Naive B cell (primary cell): Measurements from ENCODE around the gene PCBP1. TPM values are rescaled to one million over a fixed set of nuclear protein-coding genes. Genes with fewer than 3 reads are reported as not detected.
"Not testable (repeated sequence)": the region's sequence is repeated elsewhere in the genome, so short reads cannot be mapped to it uniquely, and the experiment has no call there.

Experiments used
- ATAC-seq, 2 donors: fragments of 150-1000 bp; cut with Tn5 transposase; 2 replicates each; pipeline ENCODE4 v1.10.0; 2021; ENCODE audit warnings: low read depth in 2 of 2, mild to moderate bottlenecking in 2 of 2, moderate library complexity in 2 of 2
- DNase-seq: peaks from one replicate; pipeline ENCODE4 v3.0.0; 2022
- H3K27ac Mint-ChIP-seq, 6 donors: one replicate each; pipeline ENCODE4 v1.8.0; 2020 to 2022; ENCODE audit warnings: mild to moderate bottlenecking in 6 of 6, mixed read lengths in 6 of 6, moderate library complexity in 5 of 6, inconsistent platforms in 2 of 6
- H3K27me3 Mint-ChIP-seq, 3 donors: one replicate each; pipeline ENCODE4 v1.8.0; 2021 to 2022; ENCODE audit warnings: mixed read lengths in 3 of 3, mild to moderate bottlenecking in 1 of 3
- H3K36me3 Mint-ChIP-seq, 2 donors: one replicate each; pipeline ENCODE4 v1.8.0; 2020 to 2022; ENCODE audit warnings: mixed read lengths in 2 of 2, inconsistent platforms in 1 of 2, mild to moderate bottlenecking in 1 of 2
- H3K4me1 Mint-ChIP-seq, 3 donors: one replicate each; pipeline ENCODE4 v1.8.0; 2020 to 2022; ENCODE audit warnings: mixed read lengths in 3 of 3, inconsistent platforms in 1 of 3, mild to moderate bottlenecking in 1 of 3, moderate library complexity in 1 of 3
- H3K4me3 Mint-ChIP-seq, 8 donors: one replicate each; pipeline ENCODE4 v1.8.0; 2020 to 2022; ENCODE audit warnings: mild to moderate bottlenecking in 8 of 8, mixed read lengths in 8 of 8, moderate library complexity in 8 of 8, inconsistent platforms in 2 of 8
- H3K9me3 Mint-ChIP-seq, 7 donors: one replicate each; pipeline ENCODE4 v1.8.0; 2020 to 2022; ENCODE audit warnings: mixed read lengths in 7 of 7, mild to moderate bottlenecking in 5 of 7, inconsistent platforms in 2 of 7, moderate library complexity in 1 of 7
- polyA plus RNA-seq, 6 donors: library from polyadenylated mRNA; unstranded; fragments of 300-500 nt; fragmentation: Illumina TruSeq; gene quantifications; one replicate each; pipeline ENCODE4 v1.2.3, GENCODE V29; 2021; ENCODE audit warnings: low read depth in 6 of 6

The PCBP1 gene
- polyA plus RNA-seq, 6 donors from 2014 or later, result 108 to 148 (median 126) TPM

DNA sequence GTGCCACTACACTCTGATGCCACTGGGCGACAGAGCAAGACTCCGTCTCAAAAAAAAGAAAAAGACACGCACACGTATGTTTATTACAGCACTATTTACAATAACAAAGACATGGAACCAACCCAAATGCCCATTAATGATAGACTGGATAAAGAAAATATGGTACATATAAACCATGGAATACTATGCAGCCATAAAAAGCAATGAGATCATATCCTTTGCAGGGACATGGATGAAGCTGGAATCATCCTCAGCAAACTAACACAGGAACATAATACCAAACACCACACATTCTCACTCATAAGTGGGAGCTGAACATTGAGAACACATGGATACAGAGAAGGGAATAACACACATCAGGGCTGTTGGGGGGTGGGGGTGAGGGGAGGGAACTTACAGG, 32.0 kb upstream of the PCBP1 start:
- not testable (repeated sequence) for H3K27me3 Mint-ChIP-seq, DNase-seq, H3K27ac Mint-ChIP-seq, ATAC-seq, H3K4me1 Mint-ChIP-seq, H3K4me3 Mint-ChIP-seq, H3K9me3 Mint-ChIP-seq
- H3K36me3 Mint-ChIP-seq, result peaks cover 6 to 17% of the 10 kb centered on the region in 2 donors

DNA sequence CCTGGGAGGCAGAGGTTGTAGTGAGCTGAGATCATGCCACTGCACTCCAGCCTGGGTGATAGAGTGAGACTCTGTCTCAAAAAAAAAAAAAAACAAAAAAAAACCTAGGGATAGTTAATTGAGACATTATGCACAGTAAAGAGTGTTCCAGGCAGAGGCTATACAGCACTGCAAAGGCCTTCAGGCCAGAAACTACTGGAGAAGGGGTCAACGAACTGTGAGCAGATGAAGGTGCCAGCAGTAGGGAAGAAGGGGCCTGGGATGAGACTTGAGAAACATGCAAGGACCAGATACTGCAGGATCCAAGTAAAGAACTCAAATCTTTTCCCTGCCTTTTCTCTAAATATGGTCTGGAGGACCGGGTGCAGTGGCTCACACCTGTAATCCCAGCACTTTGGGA, 26.0 kb upstream of the PCBP1 start:
- DNase-seq, result no peak
- H3K4me1 Mint-ChIP-seq, result peaks cover 0 to 3% (median 0%) of the 10 kb centered on the region in 3 donors
- peak overlapping the region in 1 of 6 donors; percentile 42 for H3K27ac Mint-ChIP-seq
- no peak overlapping the region for H3K4me3 Mint-ChIP-seq
- no peak for ATAC-seq
- peaks cover 16 to 25% of the 10 kb centered on the region in 2 donors for H3K36me3 Mint-ChIP-seq
- no peaks in the 10 kb centered on the region for H3K27me3 Mint-ChIP-seq
- H3K9me3 Mint-ChIP-seq, result no peaks in the 10 kb centered on the region

GRCh38 chr2:70062270-70062669, 25.0 kb upstream of the PCBP1 start:
- no peaks in the 10 kb centered on the region for H3K9me3 Mint-ChIP-seq
- DNase-seq (no peak), ATAC-seq (no peak)
- H3K36me3 Mint-ChIP-seq, result peaks cover 23 to 32% of the 10 kb centered on the region in 2 donors
- peak overlapping the region in 1 of 8 donors; percentile 30 for H3K4me3 Mint-ChIP-seq
- H3K27ac Mint-ChIP-seq, result peak overlapping the region in 1 of 6 donors; percentile 49
- no peaks in the 10 kb centered on the region for H3K27me3 Mint-ChIP-seq
- peaks cover 0 to 8% (median 0%) of the 10 kb centered on the region in 3 donors for H3K4me1 Mint-ChIP-seq

GRCh38 chr2:70068119-70068518, 19.2 kb upstream of the PCBP1 start:
- peak overlapping the region in 2 of 8 donors; percentile 25 to 27 for H3K4me3 Mint-ChIP-seq
- no peaks in the 10 kb centered on the region for H3K27me3 Mint-ChIP-seq
- H3K9me3 Mint-ChIP-seq, result no peaks in the 10 kb centered on the region
- peaks cover 23 to 37% (median 25%) of the 10 kb centered on the region in 3 donors for H3K4me1 Mint-ChIP-seq
- no peak for ATAC-seq
- DNase-seq, result no peak
- H3K36me3 Mint-ChIP-seq, result peaks cover 28 to 38% of the 10 kb centered on the region in 2 donors
- H3K27ac Mint-ChIP-seq, result peak overlapping the region in 5 of 6 donors; percentile 83 to 94 (median 88)

DNA sequence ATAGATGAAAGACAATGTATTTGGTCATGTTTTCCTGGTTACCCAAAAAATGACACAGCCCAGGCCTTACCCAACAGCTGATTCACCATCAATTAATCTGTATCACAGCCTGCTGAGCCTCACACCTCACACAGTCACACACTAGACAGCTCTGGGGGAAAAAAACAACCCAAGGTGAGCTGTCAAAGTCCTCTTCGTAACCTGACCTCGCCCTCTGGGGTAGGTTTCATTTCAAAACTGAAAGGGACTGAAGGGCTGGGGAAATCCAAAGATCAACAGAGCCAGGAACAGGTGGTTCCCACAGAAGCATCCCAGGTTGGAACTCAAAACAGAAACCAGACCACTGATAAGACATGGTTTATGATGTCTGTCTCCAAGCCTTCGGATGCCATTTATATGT, 18.2 kb upstream of the PCBP1 start:
- H3K36me3 Mint-ChIP-seq, result peaks cover 29 to 31% of the 10 kb centered on the region in 2 donors
- peak overlapping the region; percentile 48 to 93 (median 88) for H3K27ac Mint-ChIP-seq
- no peaks in the 10 kb centered on the region for H3K9me3 Mint-ChIP-seq
- H3K27me3 Mint-ChIP-seq, result no peaks in the 10 kb centered on the region
- ATAC-seq (peak; percentile 67 to 70), DNase-seq (peak; percentile 42)
- H3K4me1 Mint-ChIP-seq, result peaks cover 22 to 37% (median 25%) of the 10 kb centered on the region in 3 donors
- H3K4me3 Mint-ChIP-seq, result peak overlapping the region in 5 of 8 donors; percentile 5 to 76 (median 63)

GRCh38 chr2:70070542-70071268, 16.6 kb upstream of the PCBP1 start:
- Mint-ChIP-seq H3K9me3 (no peaks in the 10 kb centered on the region), H3K27me3 (no peaks in the 10 kb centered on the region), H3K4me3 (peak overlapping the region in 6 of 8 donors; percentile 41 to 80 (median 61)), H3K36me3 (peaks cover 22 to 25% of the 10 kb centered on the region in 2 donors), H3K27ac (peak overlapping the region; percentile 92 to 97 (median 96)), H3K4me1 (peaks cover 22 to 37% (median 25%) of the 10 kb centered on the region in 3 donors)
- DNase-seq, result peak; percentile 71
- ATAC-seq, result peak; percentile 88 to 91

- Mint-ChIP-seq H3K9me3 (no peaks in the 10 kb centered on the region), H3K27me3 (no peaks in the 10 kb centered on the region), H3K36me3 (peaks cover 11 to 13% of the 10 kb centered on the region in 2 donors), H3K4me1 (peaks cover 15 to 33% (median 24%) of the 10 kb centered on the region in 3 donors), H3K4me3 (peak overlapping the region in 1 of 8 donors; percentile 39), H3K27ac (peak overlapping the region in 3 of 6 donors; percentile 5 to 90 (median 70))
- ATAC-seq, result no peak
- DNase-seq, result no peak
Measured at GRCh38 chr2:70073493-70073892, 13.8 kb upstream of the PCBP1 start.

GRCh38 chr2:70078384-70078783, 8.9 kb upstream of the PCBP1 start:
- DNase-seq, result no peak
- ATAC-seq, result no peak
- Mint-ChIP-seq H3K9me3 (no peaks in the 10 kb centered on the region), H3K4me1 (peaks cover 13 to 18% (median 14%) of the 10 kb centered on the region in 3 donors), H3K4me3 (no peak overlapping the region), H3K36me3 (peaks cover 12 to 16% of the 10 kb centered on the region in 2 donors), H3K27me3 (no peaks in the 10 kb centered on the region), H3K27ac (peak overlapping the region in 5 of 6 donors; percentile 4 to 67 (median 11))

- DNase-seq (no peak), ATAC-seq (no peak)
- Mint-ChIP-seq H3K27me3 (no peaks in the 10 kb centered on the region), H3K4me1 (peaks cover 33 to 39% (median 34%) of the 10 kb centered on the region in 3 donors), H3K4me3 (no peak overlapping the region), H3K27ac (peak overlapping the region in 4 of 6 donors; percentile 5 to 74 (median 57)), H3K9me3 (no peaks in the 10 kb centered on the region), H3K36me3 (peaks cover 9 to 23% of the 10 kb centered on the region in 2 donors)
Measured at GRCh38 chr2:70080610-70081200, 6.6 kb upstream of the PCBP1 start.

DNA sequence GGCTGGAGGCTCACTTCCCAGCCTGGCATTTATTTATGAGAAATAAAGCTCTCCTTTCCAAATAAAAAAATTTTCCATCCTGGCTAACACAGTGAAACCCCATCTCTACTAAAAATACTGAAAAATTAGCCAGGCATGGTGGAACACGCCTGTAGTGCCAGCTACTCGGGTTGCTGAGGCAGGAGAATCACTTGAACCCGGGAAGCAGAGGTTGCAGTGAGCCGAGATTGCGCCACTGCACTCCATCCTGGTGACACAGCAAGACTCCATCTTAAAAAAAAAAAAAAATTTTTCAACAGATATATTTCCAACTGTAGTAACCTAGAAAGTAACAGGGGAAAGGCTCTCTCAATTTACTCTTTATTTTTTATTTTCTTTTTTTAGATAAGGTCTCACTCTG, 6.1 kb upstream of the PCBP1 start:
- no peaks in the 10 kb centered on the region for H3K27me3 Mint-ChIP-seq
- H3K4me3 Mint-ChIP-seq, result no peak overlapping the region
- H3K36me3 Mint-ChIP-seq, result peaks cover 9 to 23% of the 10 kb centered on the region in 2 donors
- peaks cover 33 to 45% (median 40%) of the 10 kb centered on the region in 3 donors for H3K4me1 Mint-ChIP-seq
- H3K27ac Mint-ChIP-seq, result peak overlapping the region in 2 of 6 donors; percentile 54 to 74
- no peaks in the 10 kb centered on the region for H3K9me3 Mint-ChIP-seq
- no peak for ATAC-seq
- DNase-seq, result no peak

- H3K27ac Mint-ChIP-seq, result peak overlapping the region; percentile 96 to 100 (median 98)
- DNase-seq (peak; percentile 73), ATAC-seq (peak; percentile 28 to 52)
- H3K36me3 Mint-ChIP-seq, result peaks cover 15 to 18% of the 10 kb centered on the region in 2 donors
- peaks cover 0 to 3% (median 0%) of the 10 kb centered on the region in 7 donors for H3K9me3 Mint-ChIP-seq
- peaks cover 38 to 45% (median 41%) of the 10 kb centered on the region in 3 donors for H3K4me1 Mint-ChIP-seq
- H3K27me3 Mint-ChIP-seq, result peaks cover 0 to 4% (median 0%) of the 10 kb centered on the region in 3 donors
- peak overlapping the region; percentile 66 to 82 (median 78) for H3K4me3 Mint-ChIP-seq
Measured at GRCh38 chr2:70083344-70084156, 3.7 kb upstream of the PCBP1 start.

GRCh38 chr2:70084973-70085710, 2.1 kb upstream of the PCBP1 start:
- ATAC-seq, result peak in 1 of 2 donors; percentile 5
- H3K36me3 Mint-ChIP-seq, result peaks cover 12 to 15% of the 10 kb centered on the region in 2 donors
- DNase-seq, result peak; percentile 56
- H3K4me1 Mint-ChIP-seq, result peaks cover 41 to 55% (median 49%) of the 10 kb centered on the region in 3 donors
- peaks cover 0 to 3% (median 0%) of the 10 kb centered on the region in 7 donors for H3K9me3 Mint-ChIP-seq
- peaks cover 0 to 4% (median 0%) of the 10 kb centered on the region in 3 donors for H3K27me3 Mint-ChIP-seq
- H3K27ac Mint-ChIP-seq, result peak overlapping the region; percentile 99 to 100 (median 100)
- peak overlapping the region; percentile 92 to 99 (median 97) for H3K4me3 Mint-ChIP-seq
